GM13977 (cell line): ENCODE measurements around the gene SAMD1.

Experiments used
- DNase-seq: peaks from one replicate; pipeline ENCODE4 v3.0.0; 2012; ENCODE audit warnings: low spot score
- in situ Hi-C: fragments of 300-500 bp; cut with MboI; formaldehyde crosslinking; loops from one replicate; pipeline ENCODE4 v1.12.0; 2022; ENCODE audit warnings: low sequenced_read_pairs, low pct_unique_long_range_greater_than_20kb, mixed read lengths, inconsistent platforms; ENCODE audit not compliant: unreplicated experiment
- TF ChIP-seq, protein P1 (sequence below): IDR thresholded peaks from 2 replicates; pipeline ENCODE4 v1.5.1; 2012; ENCODE audit warnings: mild to moderate bottlenecking, control low read depth; ENCODE audit not compliant: insufficient read depth; ENCODE audit errors: extremely low read depth, missing control alignments

SAMD1 gene

DNA sequence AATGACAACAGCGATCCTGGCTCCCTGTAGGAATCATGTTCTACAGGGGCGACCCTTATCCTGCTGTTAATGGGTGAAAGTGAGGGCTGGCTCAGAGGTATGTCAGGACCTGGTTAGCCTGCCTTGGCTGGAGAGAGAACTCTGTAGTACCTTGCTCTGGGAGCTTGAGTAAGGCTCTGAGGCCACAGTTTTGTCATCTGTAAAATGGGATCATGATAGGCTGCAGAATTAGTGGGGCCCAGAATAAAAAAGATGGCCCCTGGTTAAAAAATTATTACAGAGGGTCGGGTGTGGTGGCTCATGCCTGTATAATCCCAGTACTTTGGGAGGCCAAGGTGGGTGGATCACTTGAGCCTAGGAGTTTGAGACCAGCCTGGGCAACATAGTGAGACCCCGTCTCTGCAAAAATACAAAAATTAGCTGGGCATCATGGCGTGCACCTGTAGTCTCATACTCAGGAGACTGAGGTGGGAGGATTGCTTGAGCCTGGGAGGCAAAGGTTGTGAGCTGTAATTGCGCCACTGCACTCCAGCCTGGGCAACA lies 10.5 kb upstream of the SAMD1 start:
- TF ChIP-seq, protein P1, sequence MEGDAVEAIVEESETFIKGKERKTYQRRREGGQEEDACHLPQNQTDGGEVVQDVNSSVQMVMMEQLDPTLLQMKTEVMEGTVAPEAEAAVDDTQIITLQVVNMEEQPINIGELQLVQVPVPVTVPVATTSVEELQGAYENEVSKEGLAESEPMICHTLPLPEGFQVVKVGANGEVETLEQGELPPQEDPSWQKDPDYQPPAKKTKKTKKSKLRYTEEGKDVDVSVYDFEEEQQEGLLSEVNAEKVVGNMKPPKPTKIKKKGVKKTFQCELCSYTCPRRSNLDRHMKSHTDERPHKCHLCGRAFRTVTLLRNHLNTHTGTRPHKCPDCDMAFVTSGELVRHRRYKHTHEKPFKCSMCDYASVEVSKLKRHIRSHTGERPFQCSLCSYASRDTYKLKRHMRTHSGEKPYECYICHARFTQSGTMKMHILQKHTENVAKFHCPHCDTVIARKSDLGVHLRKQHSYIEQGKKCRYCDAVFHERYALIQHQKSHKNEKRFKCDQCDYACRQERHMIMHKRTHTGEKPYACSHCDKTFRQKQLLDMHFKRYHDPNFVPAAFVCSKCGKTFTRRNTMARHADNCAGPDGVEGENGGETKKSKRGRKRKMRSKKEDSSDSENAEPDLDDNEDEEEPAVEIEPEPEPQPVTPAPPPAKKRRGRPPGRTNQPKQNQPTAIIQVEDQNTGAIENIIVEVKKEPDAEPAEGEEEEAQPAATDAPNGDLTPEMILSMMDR = no peak
- in situ Hi-C loops = no loop called here
- DNase-seq = no peak

DNA sequence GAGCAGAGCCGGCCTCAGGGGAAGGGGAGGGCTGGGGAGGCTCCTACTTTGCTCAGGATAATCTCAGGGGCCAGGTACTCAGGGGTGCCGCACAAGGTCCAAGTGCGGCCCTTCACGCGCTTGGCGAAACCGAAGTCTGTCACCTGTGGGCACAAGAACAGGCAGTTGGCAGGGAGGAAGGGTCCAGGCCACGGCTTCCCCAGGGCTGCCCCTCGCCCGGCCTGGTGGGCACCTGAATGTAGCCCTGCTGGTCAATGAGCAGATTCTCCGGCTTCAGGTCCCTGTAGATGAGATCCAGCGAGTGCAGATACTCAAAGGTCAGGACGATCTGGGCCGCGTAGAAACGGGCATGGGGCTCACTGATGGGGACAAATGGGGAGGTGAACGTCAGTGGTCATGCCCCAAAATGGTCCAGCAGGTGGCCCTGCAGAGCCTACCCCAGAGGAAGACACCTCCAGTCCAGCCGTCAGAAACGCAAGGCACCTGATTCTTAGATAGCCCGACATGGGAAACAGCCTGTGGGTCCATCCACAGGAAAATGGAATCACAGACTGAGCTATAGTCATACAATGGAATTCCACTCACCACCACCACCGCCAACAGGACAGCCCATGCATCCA lies 7.1 kb upstream of the SAMD1 start:
- in situ Hi-C loops = no loop called here
- no peak for DNase-seq
- TF ChIP-seq, protein P1 = peak; percentile 14

DNA sequence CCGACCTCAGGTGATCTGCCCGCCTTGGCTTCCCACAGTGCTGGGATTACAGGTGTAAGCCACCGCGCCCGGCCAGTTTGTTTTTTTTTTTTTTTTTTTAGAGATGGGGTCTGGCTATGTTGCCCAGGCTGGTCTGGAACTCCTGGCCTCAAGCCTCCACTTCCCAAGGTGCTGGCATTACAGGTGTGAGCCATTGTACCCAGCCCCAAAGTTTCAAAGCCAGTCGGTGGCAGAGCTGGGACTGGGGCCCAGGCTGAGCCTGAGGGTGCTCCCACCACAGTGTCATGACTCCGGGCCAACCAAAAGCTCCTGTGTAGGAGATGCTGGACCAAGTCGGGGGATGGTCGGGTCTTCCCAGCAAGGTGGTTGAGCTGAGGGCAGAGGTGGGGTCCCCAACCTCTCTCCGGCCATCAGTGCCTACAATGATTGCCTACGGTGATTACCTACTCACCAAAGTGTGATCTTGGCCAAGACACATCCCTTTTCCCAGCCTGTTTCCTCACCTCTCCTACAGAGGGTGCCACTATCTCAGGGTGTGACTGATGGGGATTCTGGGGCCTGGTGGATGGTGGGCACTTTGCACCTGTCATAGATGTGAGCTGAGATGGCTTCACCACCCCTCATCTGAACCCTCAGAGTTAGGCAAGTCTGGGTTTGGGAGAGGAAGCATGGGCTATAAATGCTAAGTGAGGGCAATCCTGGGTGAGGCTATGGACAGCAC lies 5.9 kb upstream of the SAMD1 start:
- DNase-seq = no peak
- in situ Hi-C loops = no loop called here
- TF ChIP-seq, protein P1 = peak; percentile 19

DNA sequence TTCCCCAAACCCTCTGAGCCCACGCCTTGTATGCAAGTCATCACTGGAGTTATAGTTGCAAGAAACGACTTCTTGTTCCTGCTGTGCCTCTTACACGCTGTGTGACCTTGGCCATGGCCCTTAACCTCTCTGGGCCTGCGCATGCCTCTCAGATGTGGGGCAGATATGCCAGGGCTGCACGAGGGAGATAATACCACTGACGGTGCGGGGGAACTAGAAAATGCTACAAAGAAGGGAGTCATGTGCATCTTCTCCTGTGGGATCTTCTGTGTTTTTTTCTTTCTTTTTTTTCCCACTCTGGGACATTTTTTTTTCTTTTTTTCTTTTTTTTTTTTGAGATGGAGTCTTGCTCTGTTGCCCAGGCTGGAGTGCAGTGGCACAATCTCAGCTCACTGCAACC lies 4.3 kb upstream of the SAMD1 start:
- no peak for DNase-seq
- TF ChIP-seq, protein P1 = no peak
- in situ Hi-C loops = no loop called here

DNA sequence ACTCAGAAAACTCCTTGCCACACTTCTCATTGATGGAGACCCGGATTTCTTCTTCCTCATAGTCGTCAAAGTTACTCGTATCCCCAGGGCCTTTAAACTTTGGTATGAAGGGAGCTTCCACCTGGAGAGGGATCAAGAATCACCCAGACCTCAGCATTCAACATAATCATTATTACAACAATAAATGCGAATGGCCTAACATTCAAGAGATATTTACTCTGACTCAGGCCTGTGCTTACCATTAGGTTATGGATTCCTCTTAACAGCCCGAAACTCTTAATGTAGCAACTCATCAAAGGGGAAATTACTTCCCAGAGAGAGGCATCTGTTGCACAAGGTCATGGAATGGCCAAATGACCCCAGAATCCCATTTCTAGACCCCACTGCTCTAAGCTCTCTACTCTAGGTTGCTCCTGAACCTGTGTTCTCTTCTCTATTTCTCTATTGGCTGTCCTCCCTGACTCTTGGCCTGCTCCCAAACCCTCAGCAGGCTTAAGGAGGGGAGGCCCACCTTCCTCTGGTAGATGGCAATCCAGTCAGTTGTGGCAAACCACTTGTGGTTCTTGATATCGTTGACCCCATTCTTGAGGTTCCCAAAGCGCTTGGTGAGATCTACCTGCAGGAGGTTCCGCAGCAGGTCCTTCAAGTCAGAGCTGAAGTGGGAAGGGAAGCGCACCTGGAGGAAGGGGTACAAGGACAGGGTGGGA lies 2.7 kb upstream of the SAMD1 start:
- TF ChIP-seq, protein P1 = no peak
- in situ Hi-C loops = no loop called here
- DNase-seq = no peak

DNA sequence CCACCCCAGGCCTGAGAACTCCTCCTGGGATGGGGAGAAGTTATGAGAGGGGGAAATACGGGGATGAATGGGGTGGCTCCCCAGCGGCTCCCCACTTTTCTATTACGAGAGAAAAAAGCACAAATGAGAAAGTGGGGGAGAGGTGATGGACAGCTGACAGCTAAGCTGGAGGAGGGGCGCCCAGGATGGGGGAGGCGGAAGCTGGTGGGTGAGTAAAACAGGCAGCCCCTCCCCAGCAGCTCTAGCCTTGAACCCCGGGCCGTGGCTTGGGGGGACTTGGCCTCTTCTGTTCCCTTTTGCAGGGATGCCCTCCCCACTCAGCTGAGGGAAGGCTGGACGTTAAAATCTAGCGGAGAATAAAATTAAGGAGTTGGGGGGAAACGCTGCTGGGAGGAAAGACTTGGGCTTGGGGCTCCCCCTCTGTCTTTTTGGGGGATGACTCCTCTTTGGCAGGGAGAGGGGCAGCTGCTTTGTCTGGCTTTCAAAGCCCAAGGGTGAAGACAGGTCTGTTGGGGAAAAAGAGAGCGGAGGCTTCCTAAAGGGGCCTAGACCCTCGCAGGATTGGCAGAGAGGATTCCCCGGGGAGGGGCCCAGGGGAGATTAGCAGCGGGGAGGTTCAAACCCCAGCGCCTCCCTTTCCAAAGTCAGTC lies 1.4 kb upstream of the SAMD1 start:
- TF ChIP-seq, protein P1 = peak; percentile 21
- in situ Hi-C loops = no loop called here
- DNase-seq = peak; percentile 81
